ENCODE data around the gene NIFK.

Gene NIFK

DNA sequence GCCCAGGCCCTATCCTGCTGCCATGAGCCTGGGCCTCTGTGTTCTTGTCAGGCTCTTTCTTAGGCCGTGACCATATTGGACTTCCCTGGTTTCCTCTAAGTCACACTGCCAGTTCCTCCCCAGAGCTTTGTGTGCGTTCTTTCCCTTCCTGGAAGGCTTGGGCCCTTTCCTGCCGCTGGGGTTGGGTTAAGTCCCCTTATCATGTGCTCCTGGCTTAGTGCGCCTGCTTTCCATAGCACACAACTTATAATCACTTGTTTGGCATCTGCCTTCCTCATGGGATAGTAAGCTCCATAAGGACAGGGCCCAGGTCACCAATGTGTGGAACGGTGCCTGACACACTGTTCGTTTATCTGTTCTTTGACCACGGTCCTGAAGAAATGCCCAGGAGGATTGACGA is 31.3 kb downstream of the NIFK start:
- TF ChIP-seq GFI1B (tag by site-specific recombination; IDR thresholded peaks at IDR 0.05) (no peak), ZBTB20 (tag by site-specific recombination; IDR thresholded peaks at IDR 0.05) (no peak), ZNF664 (tag by site-specific recombination; IDR thresholded peaks at IDR 0.05) (no peak), ZBTB1 (tag by site-specific recombination; IDR thresholded peaks at IDR 0.05) (no peak), GLI2 (tag by site-specific recombination; IDR thresholded peaks at IDR 0.05; ENCODE audit: borderline replicate concordance, low read depth) (no peak), ZNF280D (tag by site-specific recombination; IDR thresholded peaks at IDR 0.05) (no peak), ZNF140 (tag by site-specific recombination; IDR thresholded peaks at IDR 0.05) (no peak), HOXC10 (CRISPR knock-in tag; IDR thresholded peaks at IDR 0.05) (no peak), ZNF416 (tag by site-specific recombination; IDR thresholded peaks at IDR 0.05) (no peak), MEIS1 (CRISPR knock-in tag; IDR thresholded peaks at IDR 0.05; ENCODE audit: borderline replicate concordance) (no peak), ZNF184 (tag by site-specific recombination; IDR thresholded peaks at IDR 0.05) (no peak), ZNF747 (tag by site-specific recombination; IDR thresholded peaks at IDR 0.05) (no peak), ZNF518A (tag by site-specific recombination; conservative IDR thresholded peaks at IDR 0.05; ENCODE audit: low read depth) (no peak), GLIS2 (tag by site-specific recombination; IDR thresholded peaks at IDR 0.05) (no peak), ZNF776 (tag by site-specific recombination; IDR thresholded peaks at IDR 0.05; ENCODE audit: borderline replicate concordance) (no peak), ZNF530 (tag by site-specific recombination; IDR thresholded peaks at IDR 0.05; ENCODE audit: low read depth) (no peak), ZNF529 (tag by site-specific recombination; IDR thresholded peaks at IDR 0.05; ENCODE audit: insufficient replicate concordance) (no peak)
- TF ChIP-seq, protein P1, sequence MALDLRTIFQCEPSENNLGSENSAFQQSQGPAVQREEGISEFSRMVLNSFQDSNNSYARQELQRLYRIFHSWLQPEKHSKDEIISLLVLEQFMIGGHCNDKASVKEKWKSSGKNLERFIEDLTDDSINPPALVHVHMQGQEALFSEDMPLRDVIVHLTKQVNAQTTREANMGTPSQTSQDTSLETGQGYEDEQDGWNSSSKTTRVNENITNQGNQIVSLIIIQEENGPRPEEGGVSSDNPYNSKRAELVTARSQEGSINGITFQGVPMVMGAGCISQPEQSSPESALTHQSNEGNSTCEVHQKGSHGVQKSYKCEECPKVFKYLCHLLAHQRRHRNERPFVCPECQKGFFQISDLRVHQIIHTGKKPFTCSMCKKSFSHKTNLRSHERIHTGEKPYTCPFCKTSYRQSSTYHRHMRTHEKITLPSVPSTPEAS (tag by site-specific recombination; IDR thresholded peaks at IDR 0.05) = no peak
- TF ChIP-seq, protein P2, sequence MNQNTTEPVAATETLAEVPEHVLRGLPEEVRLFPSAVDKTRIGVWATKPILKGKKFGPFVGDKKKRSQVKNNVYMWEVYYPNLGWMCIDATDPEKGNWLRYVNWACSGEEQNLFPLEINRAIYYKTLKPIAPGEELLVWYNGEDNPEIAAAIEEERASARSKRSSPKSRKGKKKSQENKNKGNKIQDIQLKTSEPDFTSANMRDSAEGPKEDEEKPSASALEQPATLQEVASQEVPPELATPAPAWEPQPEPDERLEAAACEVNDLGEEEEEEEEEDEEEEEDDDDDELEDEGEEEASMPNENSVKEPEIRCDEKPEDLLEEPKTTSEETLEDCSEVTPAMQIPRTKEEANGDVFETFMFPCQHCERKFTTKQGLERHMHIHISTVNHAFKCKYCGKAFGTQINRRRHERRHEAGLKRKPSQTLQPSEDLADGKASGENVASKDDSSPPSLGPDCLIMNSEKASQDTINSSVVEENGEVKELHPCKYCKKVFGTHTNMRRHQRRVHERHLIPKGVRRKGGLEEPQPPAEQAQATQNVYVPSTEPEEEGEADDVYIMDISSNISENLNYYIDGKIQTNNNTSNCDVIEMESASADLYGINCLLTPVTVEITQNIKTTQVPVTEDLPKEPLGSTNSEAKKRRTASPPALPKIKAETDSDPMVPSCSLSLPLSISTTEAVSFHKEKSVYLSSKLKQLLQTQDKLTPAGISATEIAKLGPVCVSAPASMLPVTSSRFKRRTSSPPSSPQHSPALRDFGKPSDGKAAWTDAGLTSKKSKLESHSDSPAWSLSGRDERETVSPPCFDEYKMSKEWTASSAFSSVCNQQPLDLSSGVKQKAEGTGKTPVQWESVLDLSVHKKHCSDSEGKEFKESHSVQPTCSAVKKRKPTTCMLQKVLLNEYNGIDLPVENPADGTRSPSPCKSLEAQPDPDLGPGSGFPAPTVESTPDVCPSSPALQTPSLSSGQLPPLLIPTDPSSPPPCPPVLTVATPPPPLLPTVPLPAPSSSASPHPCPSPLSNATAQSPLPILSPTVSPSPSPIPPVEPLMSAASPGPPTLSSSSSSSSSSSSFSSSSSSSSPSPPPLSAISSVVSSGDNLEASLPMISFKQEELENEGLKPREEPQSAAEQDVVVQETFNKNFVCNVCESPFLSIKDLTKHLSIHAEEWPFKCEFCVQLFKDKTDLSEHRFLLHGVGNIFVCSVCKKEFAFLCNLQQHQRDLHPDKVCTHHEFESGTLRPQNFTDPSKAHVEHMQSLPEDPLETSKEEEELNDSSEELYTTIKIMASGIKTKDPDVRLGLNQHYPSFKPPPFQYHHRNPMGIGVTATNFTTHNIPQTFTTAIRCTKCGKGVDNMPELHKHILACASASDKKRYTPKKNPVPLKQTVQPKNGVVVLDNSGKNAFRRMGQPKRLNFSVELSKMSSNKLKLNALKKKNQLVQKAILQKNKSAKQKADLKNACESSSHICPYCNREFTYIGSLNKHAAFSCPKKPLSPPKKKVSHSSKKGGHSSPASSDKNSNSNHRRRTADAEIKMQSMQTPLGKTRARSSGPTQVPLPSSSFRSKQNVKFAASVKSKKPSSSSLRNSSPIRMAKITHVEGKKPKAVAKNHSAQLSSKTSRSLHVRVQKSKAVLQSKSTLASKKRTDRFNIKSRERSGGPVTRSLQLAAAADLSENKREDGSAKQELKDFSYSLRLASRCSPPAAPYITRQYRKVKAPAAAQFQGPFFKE (tag by site-specific recombination; IDR thresholded peaks at IDR 0.05; ENCODE audit: borderline replicate concordance) = no peak
- TF ChIP-seq, protein P3, sequence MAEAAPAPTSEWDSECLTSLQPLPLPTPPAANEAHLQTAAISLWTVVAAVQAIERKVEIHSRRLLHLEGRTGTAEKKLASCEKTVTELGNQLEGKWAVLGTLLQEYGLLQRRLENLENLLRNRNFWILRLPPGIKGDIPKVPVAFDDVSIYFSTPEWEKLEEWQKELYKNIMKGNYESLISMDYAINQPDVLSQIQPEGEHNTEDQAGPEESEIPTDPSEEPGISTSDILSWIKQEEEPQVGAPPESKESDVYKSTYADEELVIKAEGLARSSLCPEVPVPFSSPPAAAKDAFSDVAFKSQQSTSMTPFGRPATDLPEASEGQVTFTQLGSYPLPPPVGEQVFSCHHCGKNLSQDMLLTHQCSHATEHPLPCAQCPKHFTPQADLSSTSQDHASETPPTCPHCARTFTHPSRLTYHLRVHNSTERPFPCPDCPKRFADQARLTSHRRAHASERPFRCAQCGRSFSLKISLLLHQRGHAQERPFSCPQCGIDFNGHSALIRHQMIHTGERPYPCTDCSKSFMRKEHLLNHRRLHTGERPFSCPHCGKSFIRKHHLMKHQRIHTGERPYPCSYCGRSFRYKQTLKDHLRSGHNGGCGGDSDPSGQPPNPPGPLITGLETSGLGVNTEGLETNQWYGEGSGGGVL (tag by site-specific recombination; IDR thresholded peaks at IDR 0.05) = no peak
- Histone ChIP-seq H3K4me1 (ENCODE audit: control insufficient read depth, insufficient read depth, low read length) (peaks cover 8% of the 10 kb centered on the region), H3K27ac (ENCODE audit: extremely low read depth, low read depth, low read length) (no peak overlapping the region), H3K9me3 (ENCODE audit: control insufficient read depth, insufficient read depth, low read depth, low read length) (no peaks in the 10 kb centered on the region), H3K4me3 (ENCODE audit: low read depth, low read length) (no peak overlapping the region), H3K36me3 (ENCODE audit: control insufficient read depth in 2 of 2, insufficient read depth in 1 of 2, low read length in 2 of 2) (no peaks in the 10 kb centered on the region)
- CTCF ChIA-PET = interaction anchor here (0.6 kb wide), 1 partner anchor 610 kb away, joined by 4 read pairs; no protein-coding TSS in a partner anchor
- POLR2A ChIA-PET = no interaction called here

Measured in HEK293 (cell line).